Activated CD8-positive, alpha-beta T cell treated with anti-CD3 and anti-CD28 coated beads, Interleukin-2, amount 10 ng/mL, durations not matched to agents 7 days and 5 days (primary cell): ENCODE results near the gene CAMKK1. TPM values are rescaled to one million over a fixed set of nuclear protein-coding genes. Genes with fewer than 3 reads are reported as not detected.

Experiments
- ATAC-seq: fragments of 150-1000 bp; cut with Tn5 transposase; one replicate; pipeline ENCODE4 v1.10.0; 2021; ENCODE audit warnings: moderate library complexity
- CTCF ChIA-PET: fragments of 350-600 bp; sonication (Branson Sonifier 250); formaldehyde crosslinking; loops from one replicate; lab custom pipeline; 2021; ENCODE audit warnings: antibody characterized with exemption; lab: Charles Lee
- POLR2A ChIA-PET: fragments of 350-600 bp; sonication (Branson Sonifier 250); formaldehyde crosslinking; loops from one replicate; lab custom pipeline; 2021; ENCODE audit warnings: antibody characterized with exemption; lab: Charles Lee
- DNase-seq: peaks from one replicate; pipeline ENCODE4 v3.0.0-alpha.2; 2020
- H3K27ac Mint-ChIP-seq: one replicate; pipeline ENCODE4 v1.8.0; 2021; ENCODE audit warnings: mild to moderate bottlenecking, mixed read lengths
- H3K27me3 Mint-ChIP-seq: one replicate; pipeline ENCODE4 v1.8.0; 2021; ENCODE audit warnings: low read depth, mixed read lengths
- H3K36me3 Mint-ChIP-seq: one replicate; pipeline ENCODE4 v1.8.0; 2021; ENCODE audit warnings: low read depth, mixed read lengths
- H3K4me1 Mint-ChIP-seq: one replicate; pipeline ENCODE4 v1.8.0; 2021; ENCODE audit warnings: low read depth, mixed read lengths
- H3K4me3 Mint-ChIP-seq: one replicate; pipeline ENCODE4 v1.8.0; 2021; ENCODE audit warnings: mild to moderate bottlenecking, mixed read lengths
- H3K9me3 Mint-ChIP-seq: one replicate; pipeline ENCODE4 v1.8.0; 2022; ENCODE audit warnings: mixed read lengths; ENCODE audit not compliant: insufficient read depth
- total RNA-seq, 2 experiments: library from RNA; stranded (reverse); gene quantifications; one replicate each; pipeline ENCODE4 v1.2.3, GENCODE V29; 2021

Gene CAMKK1
- total RNA-seq, 2 experiments from 2014 or later: 3.3 to 4.0 TPM

GRCh38 chr17:3925684-3926485 is 33.0 kb upstream of the CAMKK1 start:
- Mint-ChIP-seq H3K36me3 (peaks cover 41% of the 10 kb centered on the region), H3K9me3 (no peaks in the 10 kb centered on the region), H3K4me1 (no peaks in the 10 kb centered on the region), H3K4me3 (no peak overlapping the region), H3K27ac (peak overlapping the region; percentile 4), H3K27me3 (no peaks in the 10 kb centered on the region)
- ChIA-PET POLR2A (no interaction called here), CTCF (no interaction called here)
- ATAC-seq (no peak), DNase-seq (no peak)

GRCh38 chr17:3924512-3925350 is 31.9 kb upstream of the CAMKK1 start:
- DNase-seq (no peak), ATAC-seq (no peak)
- Mint-ChIP-seq H3K4me3 (no peak overlapping the region), H3K27me3 (no peaks in the 10 kb centered on the region), H3K27ac (no peak overlapping the region), H3K36me3 (peaks cover 33% of the 10 kb centered on the region), H3K9me3 (no peaks in the 10 kb centered on the region), H3K4me1 (no peaks in the 10 kb centered on the region)
- ChIA-PET POLR2A (no interaction called here), CTCF (interaction anchor here (1.4 kb wide), 1 partner anchor 11 kb away, joined by 6 read pairs; no protein-coding TSS in a partner anchor)

GRCh38 chr17:3923466-3924190 is 30.8 kb upstream of the CAMKK1 start:
- Mint-ChIP-seq H3K27ac (no peak overlapping the region), H3K4me1 (peaks cover 1% of the 10 kb centered on the region), H3K36me3 (peaks cover 29% of the 10 kb centered on the region), H3K4me3 (no peak overlapping the region), H3K9me3 (no peaks in the 10 kb centered on the region), H3K27me3 (no peaks in the 10 kb centered on the region)
- POLR2A ChIA-PET: no interaction called here
- ATAC-seq: no peak
- CTCF ChIA-PET: interaction anchor here (1.3 to 1.4 kb wide), 2 partner anchors 10 kb away, joined by 6 read pairs; no protein-coding TSS in a partner anchor
- no peak for DNase-seq

GRCh38 chr17:3922765-3923164 is 29.9 kb upstream of the CAMKK1 start:
- peaks cover 24% of the 10 kb centered on the region for H3K36me3 Mint-ChIP-seq
- ATAC-seq (no peak), DNase-seq (no peak)
- no peaks in the 10 kb centered on the region for H3K9me3 Mint-ChIP-seq
- peak overlapping the region; percentile 60 for H3K27ac Mint-ChIP-seq
- ChIA-PET POLR2A (no interaction called here), CTCF (interaction anchor here (1.3 kb wide), 1 partner anchor 9 kb away, joined by 6 read pairs; no protein-coding TSS in a partner anchor)
- H3K4me3 Mint-ChIP-seq: no peak overlapping the region
- H3K4me1 Mint-ChIP-seq: peaks cover 5% of the 10 kb centered on the region
- no peaks in the 10 kb centered on the region for H3K27me3 Mint-ChIP-seq

- H3K9me3 Mint-ChIP-seq: no peaks in the 10 kb centered on the region
- DNase-seq (no peak), ATAC-seq (no peak)
- CTCF ChIA-PET: interaction anchor here (1.3 kb wide), 1 partner anchor 8 kb away, joined by 6 read pairs; no protein-coding TSS in a partner anchor
- H3K4me1 Mint-ChIP-seq: peaks cover 14% of the 10 kb centered on the region
- no peaks in the 10 kb centered on the region for H3K27me3 Mint-ChIP-seq
- H3K36me3 Mint-ChIP-seq: peaks cover 17% of the 10 kb centered on the region
- H3K4me3 Mint-ChIP-seq: no peak overlapping the region
- no peak overlapping the region for H3K27ac Mint-ChIP-seq
- POLR2A ChIA-PET: no interaction called here
Measured at GRCh38 chr17:3921502-3922319, 28.9 kb upstream of the CAMKK1 start.

GRCh38 chr17:3921006-3921405 is 28.2 kb upstream of the CAMKK1 start:
- Mint-ChIP-seq H3K4me1 (peaks cover 21% of the 10 kb centered on the region), H3K27ac (no peak overlapping the region), H3K27me3 (no peaks in the 10 kb centered on the region), H3K36me3 (peaks cover 16% of the 10 kb centered on the region), H3K9me3 (no peaks in the 10 kb centered on the region), H3K4me3 (no peak overlapping the region)
- POLR2A ChIA-PET: no interaction called here
- CTCF ChIA-PET: no interaction called here
- DNase-seq (no peak), ATAC-seq (no peak)

- no peak overlapping the region for H3K27ac Mint-ChIP-seq
- H3K4me3 Mint-ChIP-seq: no peak overlapping the region
- no peak for ATAC-seq
- H3K4me1 Mint-ChIP-seq: peaks cover 39% of the 10 kb centered on the region
- ChIA-PET CTCF (no interaction called here), POLR2A (no interaction called here)
- no peak for DNase-seq
- peaks cover 3% of the 10 kb centered on the region for H3K36me3 Mint-ChIP-seq
- H3K27me3 Mint-ChIP-seq: no peaks in the 10 kb centered on the region
- H3K9me3 Mint-ChIP-seq: no peaks in the 10 kb centered on the region
Measured at GRCh38 chr17:3919123-3919624, 26.3 kb upstream of the CAMKK1 start.

GRCh38 chr17:3918372-3919122 is 25.7 kb upstream of the CAMKK1 start:
- no peak for DNase-seq
- ATAC-seq: no peak
- no peaks in the 10 kb centered on the region for H3K27me3 Mint-ChIP-seq
- CTCF ChIA-PET: no interaction called here
- H3K4me3 Mint-ChIP-seq: no peak overlapping the region
- peak overlapping the region; percentile 44 for H3K27ac Mint-ChIP-seq
- POLR2A ChIA-PET: no interaction called here
- H3K4me1 Mint-ChIP-seq: peaks cover 45% of the 10 kb centered on the region
- no peaks in the 10 kb centered on the region for H3K9me3 Mint-ChIP-seq
- no peaks in the 10 kb centered on the region for H3K36me3 Mint-ChIP-seq

- DNase-seq (no peak), ATAC-seq (no peak)
- no peaks in the 10 kb centered on the region for H3K9me3 Mint-ChIP-seq
- no peak overlapping the region for H3K4me3 Mint-ChIP-seq
- ChIA-PET CTCF (interaction anchor here (0.9 to 5.7 kb wide), 7 partner anchors 48 to 283 kb away, joined by 3 to 69 read pairs (median 9); partner anchors contain the start of gene NCBP3), POLR2A (interaction anchor here (1.0 kb wide), 1 partner anchor 17 kb away, joined by 3 read pairs; no protein-coding TSS in a partner anchor)
- H3K27me3 Mint-ChIP-seq: no peaks in the 10 kb centered on the region
- H3K27ac Mint-ChIP-seq: peak overlapping the region; percentile 82
- H3K4me1 Mint-ChIP-seq: peaks cover 51% of the 10 kb centered on the region
- H3K36me3 Mint-ChIP-seq: no peaks in the 10 kb centered on the region
Measured at GRCh38 chr17:3917391-3917931, 24.6 kb upstream of the CAMKK1 start.

- ChIA-PET CTCF (interaction anchor here (0.9 to 5.7 kb wide), 12 partner anchors 48 to 283 kb away, joined by 3 to 69 read pairs (median 4); partner anchors contain the start of gene NCBP3), POLR2A (interaction anchor here (1.0 to 1.5 kb wide), 3 partner anchors 16 to 88 kb away, joined by 3 to 5 read pairs (median 3); no protein-coding TSS in a partner anchor)
- H3K4me1 Mint-ChIP-seq: peaks cover 54% of the 10 kb centered on the region
- ATAC-seq: no peak
- H3K27me3 Mint-ChIP-seq: no peaks in the 10 kb centered on the region
- H3K4me3 Mint-ChIP-seq: peak overlapping the region; percentile 48
- H3K36me3 Mint-ChIP-seq: no peaks in the 10 kb centered on the region
- no peak for DNase-seq
- H3K9me3 Mint-ChIP-seq: no peaks in the 10 kb centered on the region
- peak overlapping the region; percentile 82 for H3K27ac Mint-ChIP-seq
Measured at GRCh38 chr17:3916825-3917224, 24.0 kb upstream of the CAMKK1 start.
